ENCODE measurements around the gene ZNF574. TPM values are rescaled to one million over a fixed set of nuclear protein-coding genes. Genes with fewer than 3 reads are reported as not detected.

The ZNF574 gene
- total and polyA plus RNA-seq, 2 of the 8 experiments (the other 6 are each of a cell fraction or from before 2014, with no cell fraction given): 27.0 to 38.8 TPM

GRCh38 chr19:42090672-42091071 lies 14.7 kb downstream of the ZNF574 start (continued):
- TF ChIP-seq CHD7 (IDR thresholded peaks at IDR 0.05; ENCODE audit: insufficient replicate concordance, low read length) (no peak), SUZ12 (IDR thresholded peaks at IDR 0.05; ENCODE audit: low read length) (no peak), KDM4A (IDR thresholded peaks at IDR 0.05; ENCODE audit: low read depth, low read length, severe bottlenecking) (no peak), NANOG (IDR thresholded peaks at IDR 0.05; ENCODE audit: insufficient read depth, low read depth, low read length, poor library complexity, severe bottlenecking) (no peak), SP1 (IDR thresholded peaks at IDR 0.05; ENCODE audit: low read depth, low read length) (no peak), CHD2 (IDR thresholded peaks at IDR 0.05; ENCODE audit: low read length) (no peak), YY1 (IDR thresholded peaks at IDR 0.05; ENCODE audit: low read depth, low read length) (no peak), RAD21 (IDR thresholded peaks at IDR 0.05 in 1 of 2, conservative IDR thresholded peaks at IDR 0.05 in 1 of 2; ENCODE audit: low read depth in 2 of 2, low read length in 2 of 2) (no peak), CBX5 (IDR thresholded peaks at IDR 0.05; ENCODE audit: low read depth, low read length) (no peak), TEAD4 (IDR thresholded peaks at IDR 0.05; ENCODE audit: low read depth, low read length) (no peak), TCF12 (IDR thresholded peaks at IDR 0.05; ENCODE audit: low read depth, low read length) (no peak), BRCA1 (IDR thresholded peaks at IDR 0.05; ENCODE audit: low read depth, low read length) (no peak)
